Thoracic aorta (tissue), 2 donors: ENCODE data around the gene RBM24. TPM values are rescaled to one million over a fixed set of nuclear protein-coding genes. Genes with fewer than 3 reads are reported as not detected.

Experiments used
- ATAC-seq: fragments of 150-250 bp; one replicate; pipeline ENCODE4 v1.8.0; 2017; ENCODE audit warnings: low read depth; ENCODE audit not compliant: insufficient number of reproducible peaks, low FRiP score
- DNase-seq: peaks from one replicate; pipeline ENCODE4 v3.0.0-alpha.2; 2020; ENCODE audit warnings: low spot score
- H3K27ac ChIP-seq, 2 donors: fragments of 200-600 bp; sonication (generic); 1 replicate in 1 of 2; 2 replicates in 1 of 2; pipeline ENCODE4 v1.5.1; 2016; ENCODE audit warnings: mild to moderate bottlenecking in 2 of 2, moderate library complexity in 2 of 2
- H3K27me3 ChIP-seq: fragments of 200-600 bp; sonication (generic); replicated peaks from 2 replicates; pipeline ENCODE4 v1.6.0; 2016; ENCODE audit warnings: mild to moderate bottlenecking; ENCODE audit not compliant: insufficient read depth
- H3K36me3 ChIP-seq: fragments of 200-600 bp; sonication (generic); one replicate; pipeline ENCODE4 v1.5.1; 2016
- H3K4me1 ChIP-seq, 2 donors: fragments of 200-600 bp; sonication (generic); 1 replicate in 1 of 2; 2 replicates in 1 of 2; pipeline versions ENCODE4 v1.5.1 to v1.6.0; 2016; ENCODE audit warnings: low read depth in 2 of 2, mild to moderate bottlenecking in 1 of 2; ENCODE audit not compliant: control insufficient read depth in 1 of 2
- H3K4me3 ChIP-seq: fragments of 200-600 bp; sonication (generic); 2 replicates; pipeline ENCODE4 v1.5.1; 2016; ENCODE audit warnings: mild to moderate bottlenecking
- H3K9me3 ChIP-seq: fragments of 200-600 bp; sonication (generic); 2 replicates; pipeline ENCODE4 v1.5.1; 2016
- total RNA-seq, 2 donors: library from RNA; depleted of rRNA; stranded (reverse); fragments of >200 nt; gene quantifications; one replicate each; pipeline versions ENCODE4 v1.1.0 to v1.2.3, GENCODE V29; 2016
- TF ChIP-seq, protein P1 (sequence below): fragments of 200-600 bp; sonication (generic); IDR thresholded peaks from one replicate; pipeline ENCODE4 v1.5.1; 2019; ENCODE audit warnings: antibody characterized with exemption

RBM24 gene
- total RNA-seq, 2 donors from 2014 or later: 1.3 to 7.9 TPM

DNA sequence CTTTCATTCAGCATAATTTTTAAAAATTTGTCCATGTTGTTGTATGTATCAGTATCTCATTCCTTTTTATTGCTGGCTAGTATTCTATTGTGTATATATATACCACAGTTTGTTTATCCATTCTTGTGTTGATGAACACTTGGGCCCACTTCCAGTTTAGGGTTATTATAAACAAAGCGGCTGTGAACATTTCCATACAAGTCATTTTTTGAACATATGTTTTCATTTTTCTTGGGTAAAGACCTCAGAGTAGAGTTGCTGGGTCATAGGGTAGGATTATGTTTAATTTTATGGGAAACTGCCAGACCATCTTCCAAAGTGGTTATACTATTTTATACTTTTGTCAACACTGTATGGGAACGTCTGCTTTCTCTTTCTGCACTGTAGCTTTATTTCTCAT lies 55.3 kb downstream of the RBM24 start:
- Histone ChIP-seq H3K4me1 (no peaks in the 10 kb centered on the region), H3K27me3 (no peaks in the 10 kb centered on the region), H3K36me3 (no peaks in the 10 kb centered on the region), H3K27ac (no peak overlapping the region), H3K9me3 (no peaks in the 10 kb centered on the region), H3K4me3 (no peak overlapping the region)
- DNase-seq (no peak), ATAC-seq (no peak)
- TF ChIP-seq, protein P1, sequence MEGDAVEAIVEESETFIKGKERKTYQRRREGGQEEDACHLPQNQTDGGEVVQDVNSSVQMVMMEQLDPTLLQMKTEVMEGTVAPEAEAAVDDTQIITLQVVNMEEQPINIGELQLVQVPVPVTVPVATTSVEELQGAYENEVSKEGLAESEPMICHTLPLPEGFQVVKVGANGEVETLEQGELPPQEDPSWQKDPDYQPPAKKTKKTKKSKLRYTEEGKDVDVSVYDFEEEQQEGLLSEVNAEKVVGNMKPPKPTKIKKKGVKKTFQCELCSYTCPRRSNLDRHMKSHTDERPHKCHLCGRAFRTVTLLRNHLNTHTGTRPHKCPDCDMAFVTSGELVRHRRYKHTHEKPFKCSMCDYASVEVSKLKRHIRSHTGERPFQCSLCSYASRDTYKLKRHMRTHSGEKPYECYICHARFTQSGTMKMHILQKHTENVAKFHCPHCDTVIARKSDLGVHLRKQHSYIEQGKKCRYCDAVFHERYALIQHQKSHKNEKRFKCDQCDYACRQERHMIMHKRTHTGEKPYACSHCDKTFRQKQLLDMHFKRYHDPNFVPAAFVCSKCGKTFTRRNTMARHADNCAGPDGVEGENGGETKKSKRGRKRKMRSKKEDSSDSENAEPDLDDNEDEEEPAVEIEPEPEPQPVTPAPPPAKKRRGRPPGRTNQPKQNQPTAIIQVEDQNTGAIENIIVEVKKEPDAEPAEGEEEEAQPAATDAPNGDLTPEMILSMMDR: no peak

- Histone ChIP-seq H3K9me3 (no peaks in the 10 kb centered on the region), H3K4me3 (no peak overlapping the region), H3K27ac (no peak overlapping the region), H3K36me3 (no peaks in the 10 kb centered on the region), H3K4me1 (no peaks in the 10 kb centered on the region), H3K27me3 (no peaks in the 10 kb centered on the region)
- no peak for ATAC-seq
- TF ChIP-seq, protein P1: no peak
- no peak for DNase-seq
Observed at GRCh38 chr6:17339308-17339670, 58.1 kb downstream of the RBM24 start.

GRCh38 chr6:17341117-17341805 lies 60.1 kb downstream of the RBM24 start:
- Histone ChIP-seq H3K36me3 (no peaks in the 10 kb centered on the region), H3K4me1 (no peaks in the 10 kb centered on the region)
- TF ChIP-seq, protein P1: no peak

DNA sequence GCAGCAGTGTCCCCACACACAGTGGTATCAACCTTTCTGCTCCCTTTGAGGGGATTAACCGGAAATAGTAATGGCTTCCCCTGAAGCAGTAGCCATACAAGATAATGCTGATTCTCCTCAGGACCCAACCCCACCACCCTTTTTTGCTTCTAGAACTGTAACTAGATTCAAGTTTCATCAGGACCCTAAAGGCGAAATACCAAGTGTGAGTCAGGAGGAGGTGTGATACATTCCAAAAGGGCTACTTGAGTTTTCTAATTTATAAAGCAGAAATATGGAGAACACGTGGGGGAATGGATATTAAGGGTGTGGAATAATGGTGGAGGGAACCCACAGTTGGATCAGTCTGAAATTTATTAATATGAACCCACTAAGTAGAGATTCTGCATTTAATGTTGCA lies 60.7 kb downstream of the RBM24 start:
- DNase-seq (no peak), ATAC-seq (no peak)
- H3K4me3 ChIP-seq: no peak overlapping the region
- H3K9me3 ChIP-seq: no peaks in the 10 kb centered on the region
- no peak overlapping the region for H3K27ac ChIP-seq
- TF ChIP-seq, protein P1: no peak
- H3K27me3 ChIP-seq: no peaks in the 10 kb centered on the region
- no peaks in the 10 kb centered on the region for H3K4me1 ChIP-seq
- no peaks in the 10 kb centered on the region for H3K36me3 ChIP-seq

More at GRCh38 chr6:17341117-17341805, 60.1 kb downstream of the RBM24 start:
- DNase-seq: no peak
- ATAC-seq: no peak
- Histone ChIP-seq H3K27me3 (no peaks in the 10 kb centered on the region), H3K9me3 (no peaks in the 10 kb centered on the region), H3K27ac (no peak overlapping the region), H3K4me3 (no peak overlapping the region)

DNA sequence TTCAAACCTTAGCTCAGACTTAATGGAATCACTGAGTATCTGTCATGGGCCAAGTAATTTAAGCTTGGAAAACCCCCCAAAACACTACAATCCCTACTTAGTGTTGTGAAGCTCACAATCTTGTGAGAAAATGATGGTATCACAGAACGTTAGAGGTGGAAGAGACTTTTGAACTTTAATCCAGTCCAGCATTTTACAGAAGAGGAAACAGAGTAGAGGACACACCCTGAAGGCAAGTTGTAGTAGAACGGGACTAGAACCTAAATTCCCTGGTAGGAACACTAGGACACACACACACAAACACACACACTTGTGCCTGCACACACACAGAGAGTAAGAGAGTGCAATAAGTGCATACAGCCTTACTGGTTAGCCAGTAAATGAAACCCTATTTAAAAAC lies 62.1 kb downstream of the RBM24 start:
- ATAC-seq (no peak), DNase-seq (no peak)

More for the DNA sequence above, 62.1 kb downstream of the RBM24 start:
- Histone ChIP-seq H3K36me3 (no peaks in the 10 kb centered on the region), H3K27ac (no peak overlapping the region), H3K9me3 (no peaks in the 10 kb centered on the region), H3K4me3 (no peak overlapping the region), H3K4me1 (no peaks in the 10 kb centered on the region), H3K27me3 (no peaks in the 10 kb centered on the region)
- TF ChIP-seq, protein P1: no peak

Other genes with a start within 250 kb of the RBM24 start
- gene STMND1, start 179.3 kb upstream of the RBM24 start, total RNA-seq: not detected
- 10 to 100 TPM; 20.6 to 20.8 TPM for gene CAP2, start 112.2 kb downstream of the RBM24 start, total RNA-seq